GM12878 (cell line): ENCODE results near the gene SUPT3H. TPM values are rescaled to one million over a fixed set of nuclear protein-coding genes. Genes with fewer than 3 reads are reported as not detected.
A peak's percentile ranks its signal among the peaks of the same experiment; 100 is the strongest.

Experiments used
- ATAC-seq: fragments of 200-7000 bp; cut with Tn5 transposase; 3 replicates; pipeline ENCODE4 v1.9.1; 2020; ENCODE audit warnings: mild to moderate bottlenecking, moderate library complexity
- BruUV-seq: library from RNA; stranded (reverse); fragments of 400-500 nt; replicated peaks from 2 replicates; lab custom pipeline; 2021; lab: Mats Ljungman, UMichigan
- CTCF ChIA-PET: fragments of 300-600 bp; sonication (Branson Sonifier 250); formaldehyde crosslinking; extraction: SDS; loops from one replicate; lab custom pipeline; 2021; ENCODE audit warnings: inconsistent platforms; lab: Yijun Ruan, JAX
- POLR2A ChIA-PET: fragments of 350-600 bp; formaldehyde crosslinking; extraction: SDS; loops from one replicate; lab custom pipeline; 2021; ENCODE audit warnings: inconsistent platforms; lab: Charles Lee
- RAD21 ChIA-PET: fragments of 300-600 bp; sonication (Branson Sonifier 250); formaldehyde crosslinking; loops from one replicate; lab custom pipeline; 2023; ENCODE audit warnings: antibody characterized with exemption; ENCODE audit not compliant: unreplicated experiment; lab: Charles Lee
- SMC1A ChIA-PET: fragments of 300-600 bp; sonication (Branson Sonifier 250); formaldehyde crosslinking; loops from one replicate; lab custom pipeline; 2023; ENCODE audit not compliant: unreplicated experiment, uncharacterized antibody; lab: Charles Lee
- DNase-seq: peaks from one replicate; pipeline ENCODE4 v3.0.0-alpha.2; 2011; ENCODE audit warnings: low read depth, low spot score
- FAIRE-seq: peaks from 3 replicates; lab custom pipeline; 2011; peaks lifted over from hg19 to GRCh38; lab: Jason Lieb, UNC
- H2AFZ ChIP-seq: 2 replicates; pipeline ENCODE4 v1.6.0; 2011; ENCODE audit warnings: low read depth, low read length, control low read depth; ENCODE audit not compliant: control insufficient read depth
- H3K27ac ChIP-seq: 2 replicates; pipeline ENCODE4 v1.5.1; 2011; ENCODE audit warnings: control low read depth; ENCODE audit not compliant: control insufficient read depth, insufficient read depth
- H3K27me3 ChIP-seq, 2 experiments: replicated peaks in 1 of 2; 2 replicates each; pipeline versions ENCODE4 v1.6.0 to v1.6.1; 2011; ENCODE audit warnings: low read length in 1 of 2; ENCODE audit not compliant: control insufficient read depth in 2 of 2, insufficient read depth in 2 of 2
- H3K36me3 ChIP-seq, 2 experiments: 2 replicates each; pipeline ENCODE4 v1.5.1; 2011; ENCODE audit warnings: low read length in 1 of 2; ENCODE audit not compliant: control insufficient read depth in 2 of 2, insufficient read depth in 2 of 2
- H3K4me1 ChIP-seq: 2 replicates; pipeline ENCODE4 v1.6.1; 2011; ENCODE audit warnings: mild to moderate bottlenecking, low read length, moderate library complexity, mixed read lengths; ENCODE audit not compliant: control insufficient read depth, insufficient read depth
- H3K4me2 ChIP-seq: 2 replicates; pipeline ENCODE4 v1.6.0; 2011; ENCODE audit warnings: control low read depth; ENCODE audit not compliant: control insufficient read depth, insufficient read depth
- H3K4me3 ChIP-seq: fragments of 200-600 bp; sonication (generic); 2 replicates; pipeline ENCODE4 v1.5.1; 2016
- H3K79me2 ChIP-seq: 2 replicates; pipeline ENCODE4 v1.6.0; 2011; ENCODE audit warnings: low read length; ENCODE audit not compliant: control insufficient read depth, insufficient read depth
- H3K9ac ChIP-seq: 2 replicates; pipeline ENCODE4 v1.8.0; 2011; ENCODE audit warnings: low read length, control low read depth, mixed read lengths; ENCODE audit not compliant: control insufficient read depth, insufficient read depth
- H3K9me3 ChIP-seq: replicated peaks from 3 replicates; pipeline ENCODE4 v1.5.1; 2011; ENCODE audit warnings: mild to moderate bottlenecking, low read length; ENCODE audit not compliant: control insufficient read depth, insufficient read depth
- H4K20me1 ChIP-seq: 2 replicates; pipeline ENCODE4 v1.6.0; 2011; ENCODE audit not compliant: control insufficient read depth, insufficient read depth
- BHLHE40 ChIP-seq, 2 experiments: fragments of 450-650 bp in 1 of 2; IDR thresholded peaks; 2 replicates each; pipeline ENCODE4 v1.6.1; 2011 to 2017; ENCODE audit warnings: low read depth in 2 of 2, borderline replicate concordance in 1 of 2, improper control_type of control experiment in 1 of 2, low read length in 1 of 2, mild to moderate bottlenecking in 1 of 2
- CBFB ChIP-seq: IDR thresholded peaks from 2 replicates; pipeline ENCODE4 v1.6.1; 2016; ENCODE audit warnings: antibody characterized with exemption, low read depth
- CTCF ChIP-seq, 3 experiments: IDR thresholded peaks in 2 of 3; conservative IDR thresholded peaks in 1 of 3; 2 replicates each; pipeline ENCODE4 v1.5.1; 2011; ENCODE audit warnings: low read depth in 3 of 3, low read length in 3 of 3, mild to moderate bottlenecking in 3 of 3, control low read depth in 2 of 3, moderate library complexity in 2 of 3, inconsistent platforms in 1 of 3, mixed read lengths in 1 of 3; ENCODE audit not compliant: control insufficient read depth in 2 of 3, insufficient read depth in 1 of 3; ENCODE audit errors: extremely low read depth in 1 of 3
- EP300 ChIP-seq, 2 experiments: fragments of 150-350 bp in 1 of 2; IDR thresholded peaks; 2 replicates each; pipeline ENCODE4 v1.6.1; 2011 to 2012; ENCODE audit warnings: low read depth in 2 of 2, low read length in 2 of 2, borderline replicate concordance in 1 of 2, improper control_type of control experiment in 1 of 2, inconsistent platforms in 1 of 2; ENCODE audit not compliant: control insufficient read depth in 1 of 2
- HCFC1 ChIP-seq: fragments of 150-350 bp; IDR thresholded peaks from 2 replicates; pipeline ENCODE4 v1.6.1; 2014; ENCODE audit warnings: low read length
- MXI1 ChIP-seq: fragments of 150-350 bp; IDR thresholded peaks from 2 replicates; pipeline ENCODE4 v1.6.1; 2011; ENCODE audit warnings: low read depth, mild to moderate bottlenecking, inconsistent platforms, low read length, improper control_type of control experiment
- NFIC ChIP-seq: IDR thresholded peaks from 2 replicates; pipeline ENCODE4 v1.6.1; 2012; ENCODE audit warnings: low read depth, mild to moderate bottlenecking, inconsistent platforms, low read length, moderate library complexity
- NRF1 ChIP-seq: conservative IDR thresholded peaks from 2 replicates; pipeline ENCODE4 v1.6.1; 2011; ENCODE audit warnings: mild to moderate bottlenecking, low read depth, low read length, improper control_type of control experiment
- PAX5 ChIP-seq: IDR thresholded peaks from 2 replicates; pipeline ENCODE4 v1.6.1; 2011; ENCODE audit warnings: low read depth, low read length, borderline replicate concordance
- PKNOX1 ChIP-seq: fragments of 450-650 bp; IDR thresholded peaks from 2 replicates; pipeline ENCODE4 v1.6.1; 2016; ENCODE audit warnings: mild to moderate bottlenecking
- POU2F2 ChIP-seq: IDR thresholded peaks from 3 replicates; pipeline ENCODE4 v1.6.1; 2011; ENCODE audit warnings: low read depth, mild to moderate bottlenecking, low read length, borderline replicate concordance
- RUNX3 ChIP-seq: IDR thresholded peaks from 2 replicates; pipeline ENCODE4 v1.6.1; 2012; ENCODE audit warnings: low read length, inconsistent platforms
- SKIL ChIP-seq: fragments of 450-650 bp; IDR thresholded peaks from 2 replicates; pipeline ENCODE4 v1.6.1; 2017; ENCODE audit warnings: mild to moderate bottlenecking, low read depth, inconsistent platforms; ENCODE audit not compliant: poor library complexity, severe bottlenecking
- SP1 ChIP-seq: IDR thresholded peaks from one replicate; pipeline ENCODE4 v1.6.1; 2011; ENCODE audit warnings: low read depth, low read length
- TCF12 ChIP-seq: IDR thresholded peaks from 2 replicates; pipeline ENCODE4 v1.6.1; 2011; ENCODE audit warnings: low read depth, mild to moderate bottlenecking, low read length
- ZNF24 ChIP-seq: fragments of 450-650 bp; IDR thresholded peaks from 2 replicates; pipeline ENCODE4 v1.6.1; 2017; ENCODE audit warnings: antibody characterized with exemption, mild to moderate bottlenecking
- ZNF274 ChIP-seq: IDR thresholded peaks from one replicate; pipeline ENCODE4 v1.8.0; 2011; ENCODE audit not compliant: insufficient read length, insufficient read depth
- WGBS: methylation state at CpG from one replicate; pipeline ENCODE4 v1.1.6; 2016; ENCODE audit warnings: low lambda C conversion rate; ENCODE audit not compliant: insufficient replicate concordance, insufficient coverage; ENCODE audit errors: missing lambda C conversion rate; 5-methylcytosine and 5-hydroxymethylcytosine counted together
- in situ Hi-C: fragments of 300-500 bp; cut with MboI; formaldehyde crosslinking; loops from 9 replicates; pipeline ENCODE4 v1.14.3; 2018; ENCODE audit warnings: mixed read lengths
- intact Hi-C: fragments of 100-400 bp; cut with micrococcal nuclease; formaldehyde crosslinking; loops from one replicate; pipeline ENCODE4 v1.14.2; 2022; ENCODE audit not compliant: unreplicated experiment
- polyA plus RNA-seq, 11 experiments: library from polyadenylated mRNA; depleted of rRNA in 4 of 11; unstranded in 6 of 11; stranded (reverse) in 5 of 11; fragments of >200 nt; fragmentation: Nextera tagmentation in 4 of 11; fragmentation: Illumina TruSeq in 1 of 11; extraction: Ambion mirVana in 4 of 11; extraction: Trizol in 1 of 11; gene quantifications; 1 replicate in 1 of 11; 2 replicates in 10 of 11; pipeline versions ENCODE4 v1.2.1 to v1.2.3, GENCODE V29; 2011 to 2016; ENCODE audit warnings: inconsistent platforms in 2 of 11, missing spikeins in 2 of 11, low read depth in 1 of 11
- total RNA-seq, 4 experiments: library from RNA; depleted of rRNA in 3 of 4; stranded (reverse); fragments of >200 nt in 3 of 4; fragmentation: Illumina TruSeq in 1 of 4; extraction: Trizol in 1 of 4; gene quantifications; 2 replicates each; pipeline versions ENCODE4 v1.2.1 to v1.2.3, GENCODE V29; 2013 to 2021

The SUPT3H gene
- total and polyA plus RNA-seq, 10 of the 15 experiments (the other 5 are each of a cell fraction or from before 2014, with no cell fraction given), result 0.51 to 3.7 (median 2.0) TPM

GRCh38 chr6:45156075-45156474 lies 221.7 kb downstream of the SUPT3H start:
- Histone ChIP-seq H3K27me3 (no peaks in the 10 kb centered on the region), H3K79me2 (no peaks in the 10 kb centered on the region), H3K9ac (no peak overlapping the region), H3K9me3 (no peaks in the 10 kb centered on the region), H3K4me1 (no peaks in the 10 kb centered on the region), H3K27ac (no peak overlapping the region), H4K20me1 (no peaks in the 10 kb centered on the region), H3K4me2 (no peak overlapping the region), H3K4me3 (no peak overlapping the region), H3K36me3 (no peaks in the 10 kb centered on the region), H2AFZ (no peak overlapping the region)
- WGBS, result 0% methylated on average over 2 of the region's 2 CpGs
- no TSS peak for BruUV-seq
- in situ Hi-C loops, result no loop called here
- ChIA-PET POLR2A (interaction anchor here (0.6 kb wide), 1 partner anchor 286 kb away, joined by 4 read pairs; no protein-coding TSS in a partner anchor), RAD21 (interaction anchor here (0.8 to 2.0 kb wide), 9 partner anchors 9 to 559 kb away, joined by 3 to 9 read pairs (median 3); no protein-coding TSS in a partner anchor), SMC1A (interaction anchor here (0.8 to 3.7 kb wide), 7 partner anchors 9 to 156 kb away, joined by 3 to 18 read pairs (median 4); no protein-coding TSS in a partner anchor), CTCF (interaction anchor here (0.9 to 1.5 kb wide), 2 partner anchors 9 to 32 kb away, joined by 4 read pairs; no protein-coding TSS in a partner anchor)
- intact Hi-C loops, result loop anchor here (10.0 kb wide), 1 partner anchor 219 kb away; the partner anchor contains the start of gene SUPT3H
- peak; percentile 76 for DNase-seq
- peak; percentile 99 for ATAC-seq
- FAIRE-seq, result peak; percentile 97
- TF ChIP-seq SKIL, result peak; percentile 43
- TF ChIP-seq NRF1, result no peak
- TF ChIP-seq CTCF (IDR thresholded peaks at IDR 0.05 in 2 of 3, conservative IDR thresholded peaks at IDR 0.05 in 1 of 3; ENCODE audit: control insufficient read depth in 2 of 3, extremely low read depth in 1 of 3, insufficient read depth in 1 of 3, low read depth in 3 of 3, low read length in 3 of 3), result no peak
- peak; percentile 41; the same call in 1 of the 2 replicates for TF ChIP-seq PAX5
- peak; percentile 76; the same call in 2 of the 3 replicates for TF ChIP-seq POU2F2
- no peak for TF ChIP-seq HCFC1
- TF ChIP-seq ZNF274, result no peak
- peak; percentile 15; the same call in 1 of the 2 replicates for TF ChIP-seq PKNOX1
- peak; percentile 48; the same call in 1 of the 2 replicates for TF ChIP-seq CBFB
- TF ChIP-seq BHLHE40 (IDR thresholded peaks at IDR 0.05; ENCODE audit: borderline replicate concordance in 1 of 2, low read depth in 2 of 2, low read length in 1 of 2), result peak in 1 of 2 experiments; percentile 35; a peak in 1 of 4 replicates
- peak; percentile 51; the same call in 1 of the 2 replicates for TF ChIP-seq NFIC
- peak; percentile 92 for TF ChIP-seq RUNX3
- peak; percentile 57 to 76; a peak in 3 of 4 replicates for TF ChIP-seq EP300 (IDR thresholded peaks at IDR 0.05; ENCODE audit: borderline replicate concordance in 1 of 2, control insufficient read depth in 1 of 2, low read depth in 2 of 2, low read length in 2 of 2)
- peak; percentile 37; the same call in 1 of the 2 replicates for TF ChIP-seq MXI1
- peak; percentile 20 for TF ChIP-seq SP1
- peak; percentile 73 for TF ChIP-seq TCF12
- 0 out of 2 replicates have a peak, but pooled peaks have one; percentile 18 for TF ChIP-seq ZNF24
